ENCODE results near the gene SLC6A4.

SLC6A4 gene

DNA sequence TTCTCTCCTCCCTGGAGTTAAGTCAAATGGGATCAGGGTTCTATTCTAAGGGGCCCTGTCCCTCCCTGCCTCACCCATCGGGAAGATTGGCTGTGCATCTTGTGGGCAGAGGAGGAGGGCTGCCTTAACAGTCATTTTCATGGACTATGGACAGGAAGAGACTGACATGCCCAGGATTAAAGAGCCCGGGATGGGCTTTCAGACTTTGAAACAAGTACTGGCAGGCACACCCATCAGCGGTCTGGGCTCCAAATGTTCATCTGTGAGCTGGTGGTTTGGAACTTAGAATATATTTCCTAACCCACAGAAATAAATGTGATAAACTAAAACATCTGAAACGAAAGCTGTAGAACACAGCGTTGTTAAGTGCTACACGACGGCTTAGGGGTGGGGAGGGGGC is 6.5 kb downstream of the SLC6A4 start:
- in situ Hi-C loops (cut with HindIII; ENCODE audit: low pct_ligation_motif_present, low sequenced_read_pairs), result no loop called here
- Histone ChIP-seq H3K27ac (no peak overlapping the region), H3K27me3 (replicated peaks) (peaks cover 16% of the 10 kb centered on the region), H3K4me3 (ENCODE audit: low read depth, low read length) (no peak overlapping the region), H3K36me3 (replicated peaks) (no peaks in the 10 kb centered on the region)
- DNase-seq, result no peak
- TF ChIP-seq, protein P1, sequence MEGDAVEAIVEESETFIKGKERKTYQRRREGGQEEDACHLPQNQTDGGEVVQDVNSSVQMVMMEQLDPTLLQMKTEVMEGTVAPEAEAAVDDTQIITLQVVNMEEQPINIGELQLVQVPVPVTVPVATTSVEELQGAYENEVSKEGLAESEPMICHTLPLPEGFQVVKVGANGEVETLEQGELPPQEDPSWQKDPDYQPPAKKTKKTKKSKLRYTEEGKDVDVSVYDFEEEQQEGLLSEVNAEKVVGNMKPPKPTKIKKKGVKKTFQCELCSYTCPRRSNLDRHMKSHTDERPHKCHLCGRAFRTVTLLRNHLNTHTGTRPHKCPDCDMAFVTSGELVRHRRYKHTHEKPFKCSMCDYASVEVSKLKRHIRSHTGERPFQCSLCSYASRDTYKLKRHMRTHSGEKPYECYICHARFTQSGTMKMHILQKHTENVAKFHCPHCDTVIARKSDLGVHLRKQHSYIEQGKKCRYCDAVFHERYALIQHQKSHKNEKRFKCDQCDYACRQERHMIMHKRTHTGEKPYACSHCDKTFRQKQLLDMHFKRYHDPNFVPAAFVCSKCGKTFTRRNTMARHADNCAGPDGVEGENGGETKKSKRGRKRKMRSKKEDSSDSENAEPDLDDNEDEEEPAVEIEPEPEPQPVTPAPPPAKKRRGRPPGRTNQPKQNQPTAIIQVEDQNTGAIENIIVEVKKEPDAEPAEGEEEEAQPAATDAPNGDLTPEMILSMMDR (IDR thresholded peaks at IDR 0.05; ENCODE audit: low read depth, low read length, missing control alignments), result no peak

DNA sequence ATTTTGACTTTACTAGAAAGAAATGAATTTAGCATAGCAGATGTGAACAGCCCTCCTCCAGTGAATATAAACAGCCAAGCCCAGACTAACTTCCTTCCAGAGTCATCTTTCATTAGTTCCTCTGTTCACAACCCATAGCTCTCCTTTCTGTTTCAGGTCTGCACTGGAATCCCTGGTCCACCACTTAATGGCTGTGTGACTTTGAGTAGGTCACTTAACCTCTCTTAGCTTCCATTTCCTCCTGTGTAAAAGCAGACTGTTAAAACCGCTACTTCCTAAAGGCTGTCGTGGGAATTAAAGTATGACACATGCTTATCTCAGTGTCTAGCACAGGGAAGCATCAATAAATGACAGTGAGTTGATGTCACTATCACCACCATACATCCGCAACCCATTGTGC is 7.5 kb downstream of the SLC6A4 start:
- in situ Hi-C loops (cut with HindIII; ENCODE audit: low pct_ligation_motif_present, low sequenced_read_pairs), result no loop called here
- TF ChIP-seq, protein P1 (IDR thresholded peaks at IDR 0.05; ENCODE audit: low read depth, low read length, missing control alignments), result no peak
- H3K27ac ChIP-seq, result no peak overlapping the region
- no peak overlapping the region for H3K4me3 ChIP-seq (ENCODE audit: low read depth, low read length)
- no peaks in the 10 kb centered on the region for H3K36me3 ChIP-seq (replicated peaks)
- peaks cover 11% of the 10 kb centered on the region for H3K27me3 ChIP-seq (replicated peaks)
- no peak for DNase-seq

DNA sequence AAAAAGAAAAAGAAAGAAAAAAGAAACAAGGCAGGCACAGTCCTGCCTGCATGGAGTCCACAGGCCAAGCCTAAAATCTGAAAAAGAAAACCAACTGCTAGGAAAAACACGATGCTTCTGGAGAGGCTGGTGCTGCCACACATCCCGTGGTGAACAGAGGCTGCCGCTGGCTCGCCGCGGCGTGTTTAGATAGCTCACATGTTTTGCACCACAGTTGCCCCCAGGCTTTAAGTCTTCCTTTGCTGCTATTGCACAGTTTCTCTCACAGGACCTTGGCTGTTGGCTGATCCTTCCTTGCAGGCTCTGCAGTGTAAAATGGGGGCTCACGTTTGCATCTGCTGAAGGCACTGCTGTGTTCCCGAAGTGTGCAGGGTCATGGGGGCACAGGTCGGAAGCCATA is 8.6 kb downstream of the SLC6A4 start:
- H3K27ac ChIP-seq, result no peak overlapping the region
- peaks cover 5% of the 10 kb centered on the region for H3K27me3 ChIP-seq (replicated peaks)
- in situ Hi-C loops (cut with HindIII; ENCODE audit: low pct_ligation_motif_present, low sequenced_read_pairs), result no loop called here
- DNase-seq, result no peak
- H3K36me3 ChIP-seq (replicated peaks), result no peaks in the 10 kb centered on the region
- TF ChIP-seq, protein P1 (IDR thresholded peaks at IDR 0.05; ENCODE audit: low read depth, low read length, missing control alignments), result no peak
- no peak overlapping the region for H3K4me3 ChIP-seq (ENCODE audit: low read depth, low read length)

DNA sequence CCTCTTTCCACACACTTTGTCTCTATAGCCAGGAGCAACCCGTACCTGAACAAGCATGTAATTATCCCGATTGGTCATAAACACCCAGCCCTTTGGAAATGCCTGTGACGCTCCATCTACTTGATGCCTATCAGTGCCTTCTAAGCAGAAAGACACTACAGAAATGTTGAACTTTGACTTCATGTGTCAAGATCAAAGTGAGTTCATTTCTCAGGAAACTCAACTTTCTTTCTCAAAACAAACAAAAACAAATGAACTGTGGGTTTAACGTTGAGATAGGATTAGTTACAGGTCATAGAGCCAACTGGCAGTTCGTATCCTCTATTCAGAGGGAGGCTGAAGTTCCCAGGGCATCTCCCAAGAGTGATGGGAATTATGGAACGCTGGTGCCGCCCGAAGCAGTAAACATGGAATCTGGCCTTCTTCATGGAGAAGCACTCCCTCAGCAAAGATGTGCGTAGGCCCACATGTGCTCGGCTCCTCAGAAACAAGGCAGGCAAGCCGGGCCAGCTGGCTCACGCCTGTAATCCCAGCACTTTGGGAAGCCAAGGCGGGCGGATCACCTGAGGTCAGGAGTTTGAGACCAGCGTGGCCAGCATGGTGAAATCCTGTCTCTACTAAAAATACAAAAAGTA is 9.5 kb downstream of the SLC6A4 start:
- Histone ChIP-seq H3K27ac (no peak overlapping the region), H3K36me3 (replicated peaks) (no peaks in the 10 kb centered on the region), H3K4me3 (ENCODE audit: low read depth, low read length) (no peak overlapping the region), H3K27me3 (replicated peaks) (peaks cover 5% of the 10 kb centered on the region)
- no peak for DNase-seq
- TF ChIP-seq, protein P1 (IDR thresholded peaks at IDR 0.05; ENCODE audit: low read depth, low read length, missing control alignments), result no peak
- in situ Hi-C loops (cut with HindIII; ENCODE audit: low pct_ligation_motif_present, low sequenced_read_pairs), result no loop called here

DNA sequence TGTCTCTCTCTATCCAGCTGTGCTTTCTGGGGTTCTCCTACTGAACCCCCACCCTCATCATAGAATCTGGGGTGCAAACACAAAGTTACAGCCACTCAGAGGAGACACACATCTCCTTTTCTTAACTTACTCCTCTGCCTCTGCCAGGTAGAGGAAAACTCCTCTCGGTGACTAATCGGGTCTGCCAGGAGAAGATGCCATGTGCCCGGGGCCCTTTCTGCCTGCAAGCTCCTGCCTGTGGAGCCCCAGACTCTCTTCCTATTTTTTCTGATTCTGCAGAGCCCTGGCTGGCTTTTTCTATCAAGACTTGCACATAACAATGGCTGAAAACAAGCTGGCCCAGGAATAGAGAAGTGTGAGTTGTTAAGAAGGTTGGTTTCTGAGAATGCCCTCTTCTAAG is 10.4 kb downstream of the SLC6A4 start:
- no peak for DNase-seq
- Histone ChIP-seq H3K27me3 (replicated peaks) (peaks cover 5% of the 10 kb centered on the region), H3K27ac (no peak overlapping the region), H3K36me3 (replicated peaks) (no peaks in the 10 kb centered on the region), H3K4me3 (ENCODE audit: low read depth, low read length) (no peak overlapping the region)
- TF ChIP-seq, protein P1 (IDR thresholded peaks at IDR 0.05; ENCODE audit: low read depth, low read length, missing control alignments), result no peak
- in situ Hi-C loops (cut with HindIII; ENCODE audit: low pct_ligation_motif_present, low sequenced_read_pairs), result no loop called here

DNA sequence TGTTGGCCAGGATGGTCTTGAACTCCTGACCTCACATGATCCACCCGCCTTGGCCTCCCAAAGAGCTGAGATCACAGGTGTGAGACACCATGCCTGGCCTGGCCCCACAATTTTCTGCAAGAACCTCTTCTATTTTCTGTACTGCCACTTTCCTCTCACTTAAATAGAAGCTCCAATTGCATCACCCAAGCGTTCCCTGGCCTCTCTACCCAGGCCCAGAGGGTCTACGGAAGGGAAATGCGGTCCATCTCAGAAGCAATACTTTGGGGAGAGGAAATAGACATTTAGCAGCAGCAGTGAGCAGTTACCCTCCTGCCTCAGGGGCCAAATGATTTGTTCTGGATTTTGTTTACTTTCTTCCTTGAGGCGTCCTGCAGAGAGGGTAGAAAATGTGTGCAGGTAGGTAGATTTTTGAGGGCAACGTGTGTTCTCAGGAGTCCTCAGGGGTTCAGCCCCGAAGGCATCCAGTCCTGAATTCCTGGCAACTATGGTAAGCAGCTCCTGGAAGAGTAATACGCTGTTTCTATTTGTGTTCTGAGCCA is 11.0 kb downstream of the SLC6A4 start:
- TF ChIP-seq, protein P1 (IDR thresholded peaks at IDR 0.05; ENCODE audit: low read depth, low read length, missing control alignments), result no peak
- Histone ChIP-seq H3K36me3 (replicated peaks) (no peaks in the 10 kb centered on the region), H3K27me3 (replicated peaks) (peaks cover 5% of the 10 kb centered on the region), H3K4me3 (ENCODE audit: low read depth, low read length) (no peak overlapping the region), H3K27ac (no peak overlapping the region)
- no peak for DNase-seq
- in situ Hi-C loops (cut with HindIII; ENCODE audit: low pct_ligation_motif_present, low sequenced_read_pairs), result no loop called here
